Gastroesophageal sphincter (tissue), 3 donors: ENCODE data around the gene GLI2.

Source experiments
- EP300 ChIP-seq: sonication (generic); formaldehyde crosslinking; IDR thresholded peaks from one replicate; pipeline ENCODE4 v1.6.1; 2017; ENCODE audit warnings: antibody characterized with exemption, mild to moderate bottlenecking
- POLR2A ChIP-seq, 2 donors: fragments of 450-650 bp; IDR thresholded peaks; one replicate each; pipeline ENCODE4 v1.6.1; 2017; ENCODE audit warnings: antibody characterized with exemption in 2 of 2, mild to moderate bottlenecking in 2 of 2, moderate library complexity in 1 of 2
- POLR2AphosphoS5 ChIP-seq: sonication (generic); formaldehyde crosslinking; IDR thresholded peaks from one replicate; pipeline ENCODE4 v1.6.1; 2017; ENCODE audit warnings: antibody characterized with exemption
- TF ChIP-seq, protein P1 (sequence below), 4 experiments: fragments of 200-600 bp in 2 of 4; fragments of 450-650 bp in 2 of 4; sonication (generic) in 1 of 4; IDR thresholded peaks; one replicate each; pipeline ENCODE4 v1.5.1; 2017 to 2019; ENCODE audit warnings: antibody characterized with exemption in 4 of 4, mild to moderate bottlenecking in 2 of 4, moderate library complexity in 2 of 4

DNA sequence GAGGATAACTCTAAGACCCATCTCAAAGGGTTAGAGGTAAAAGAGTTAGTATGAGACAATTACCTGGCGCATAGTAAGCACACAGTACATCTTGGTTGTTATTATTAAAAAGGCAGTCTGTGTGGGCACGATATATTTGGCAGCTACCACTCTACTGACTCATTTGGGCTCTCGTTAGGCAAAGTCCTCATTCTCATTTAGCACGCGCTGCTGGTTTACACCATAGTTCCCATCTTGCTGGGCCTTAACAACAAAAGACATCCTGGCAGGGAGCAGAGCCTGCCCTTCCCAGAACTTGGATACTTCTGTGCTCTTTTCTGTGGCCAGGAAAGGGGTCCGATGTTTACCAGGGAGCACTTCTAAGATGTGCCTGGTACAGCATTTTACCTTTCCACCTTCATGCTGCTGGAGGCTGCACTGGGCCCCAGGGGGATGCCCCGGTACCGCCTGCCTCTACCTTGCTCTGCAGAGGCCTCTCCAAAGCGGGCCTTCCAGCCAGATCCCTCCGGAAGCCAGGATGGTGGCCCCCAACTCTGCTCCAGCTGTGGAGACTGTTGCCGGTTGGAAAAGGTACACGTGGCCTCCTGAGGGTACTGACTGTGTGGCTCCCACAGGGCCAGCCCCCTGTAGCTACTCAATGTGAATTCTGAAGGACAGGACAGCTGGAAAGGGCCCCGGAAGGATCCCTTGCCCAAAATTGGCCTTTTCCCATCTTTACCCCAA, 15.0 kb downstream of the GLI2 start:
- TF ChIP-seq EP300, result no peak
- TF ChIP-seq, protein P1, sequence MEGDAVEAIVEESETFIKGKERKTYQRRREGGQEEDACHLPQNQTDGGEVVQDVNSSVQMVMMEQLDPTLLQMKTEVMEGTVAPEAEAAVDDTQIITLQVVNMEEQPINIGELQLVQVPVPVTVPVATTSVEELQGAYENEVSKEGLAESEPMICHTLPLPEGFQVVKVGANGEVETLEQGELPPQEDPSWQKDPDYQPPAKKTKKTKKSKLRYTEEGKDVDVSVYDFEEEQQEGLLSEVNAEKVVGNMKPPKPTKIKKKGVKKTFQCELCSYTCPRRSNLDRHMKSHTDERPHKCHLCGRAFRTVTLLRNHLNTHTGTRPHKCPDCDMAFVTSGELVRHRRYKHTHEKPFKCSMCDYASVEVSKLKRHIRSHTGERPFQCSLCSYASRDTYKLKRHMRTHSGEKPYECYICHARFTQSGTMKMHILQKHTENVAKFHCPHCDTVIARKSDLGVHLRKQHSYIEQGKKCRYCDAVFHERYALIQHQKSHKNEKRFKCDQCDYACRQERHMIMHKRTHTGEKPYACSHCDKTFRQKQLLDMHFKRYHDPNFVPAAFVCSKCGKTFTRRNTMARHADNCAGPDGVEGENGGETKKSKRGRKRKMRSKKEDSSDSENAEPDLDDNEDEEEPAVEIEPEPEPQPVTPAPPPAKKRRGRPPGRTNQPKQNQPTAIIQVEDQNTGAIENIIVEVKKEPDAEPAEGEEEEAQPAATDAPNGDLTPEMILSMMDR (IDR thresholded peaks at IDR 0.05), result no peak
- TF ChIP-seq POLR2AphosphoS5, result no peak
- TF ChIP-seq POLR2A (IDR thresholded peaks at IDR 0.05), result no peak
